ENCODE measurements around the gene OPN4. TPM values are rescaled to one million over a fixed set of nuclear protein-coding genes. Genes with fewer than 3 reads are reported as not detected.
"Not testable (repeated sequence)": the region's sequence is repeated elsewhere in the genome, so short reads cannot be mapped to it uniquely, and the experiment has no call there.

The OPN4 gene
- total RNA-seq: not detected in 2 replicates

GRCh38 chr10:86654411-86655172, at the start of gene OPN4:
Gene OPN4 (plus strand): TSS chr10:86654547. CDS start chr10:86654784, 237 bp downstream.
- Mint-ChIP-seq H3K4me1 (ENCODE audit: low read depth) (no peaks in the 10 kb centered on the region), H3K27ac (no peak within 1 kb of the TSS), H3K27me3 (ENCODE audit: low read depth) (no peaks in the 10 kb centered on the region), H3K4me3 (ENCODE audit: low read depth) (no peak within 1 kb of the TSS), H3K36me3 (ENCODE audit: low read depth) (no peaks in the 10 kb centered on the region), H3K9me3 (no peaks in the 10 kb centered on the region)
- intact Hi-C loops (cut with micrococcal nuclease): no loop called here
- no peak for DNase-seq (ENCODE audit: low spot score)

- H3K4me1 Mint-ChIP-seq (ENCODE audit: low read depth): no peaks in the 10 kb centered on the region
- H3K9me3 Mint-ChIP-seq: no peaks in the 10 kb centered on the region
- no peak overlapping the region for H3K27ac Mint-ChIP-seq
- no peaks in the 10 kb centered on the region for H3K36me3 Mint-ChIP-seq (ENCODE audit: low read depth)
- peaks cover 11% of the 10 kb centered on the region for H3K27me3 Mint-ChIP-seq (ENCODE audit: low read depth)
- intact Hi-C loops (cut with micrococcal nuclease): no loop called here
- DNase-seq (ENCODE audit: low spot score): no peak
- H3K4me3 Mint-ChIP-seq (ENCODE audit: low read depth): no peak overlapping the region
Observed at GRCh38 chr10:86607674-86608073, 46.7 kb upstream of the OPN4 start.

GRCh38 chr10:86609920-86610319, 44.4 kb upstream of the OPN4 start:
- H3K27me3 Mint-ChIP-seq (ENCODE audit: low read depth): peaks cover 11% of the 10 kb centered on the region
- intact Hi-C loops (cut with micrococcal nuclease): no loop called here
- no peaks in the 10 kb centered on the region for H3K4me1 Mint-ChIP-seq (ENCODE audit: low read depth)
- no peaks in the 10 kb centered on the region for H3K9me3 Mint-ChIP-seq
- no peaks in the 10 kb centered on the region for H3K36me3 Mint-ChIP-seq (ENCODE audit: low read depth)
- H3K27ac Mint-ChIP-seq: no peak overlapping the region
- DNase-seq (ENCODE audit: low spot score): no peak
- no peak overlapping the region for H3K4me3 Mint-ChIP-seq (ENCODE audit: low read depth)

- Mint-ChIP-seq H3K4me1 (ENCODE audit: low read depth) (no peaks in the 10 kb centered on the region), H3K9me3 (peaks cover 4% of the 10 kb centered on the region), H3K27me3 (ENCODE audit: low read depth) (peaks cover 11% of the 10 kb centered on the region), H3K27ac (no peak overlapping the region), H3K36me3 (ENCODE audit: low read depth) (no peaks in the 10 kb centered on the region), H3K4me3 (ENCODE audit: low read depth) (no peak overlapping the region)
- no peak for DNase-seq (ENCODE audit: low spot score)
- intact Hi-C loops (cut with micrococcal nuclease): no loop called here
Observed at GRCh38 chr10:86611386-86611785, 43.0 kb upstream of the OPN4 start.

- intact Hi-C loops (cut with micrococcal nuclease): no loop called here
- no peak overlapping the region for H3K4me3 Mint-ChIP-seq (ENCODE audit: low read depth)
- no peak overlapping the region for H3K27ac Mint-ChIP-seq
- no peaks in the 10 kb centered on the region for H3K36me3 Mint-ChIP-seq (ENCODE audit: low read depth)
- no peak for DNase-seq (ENCODE audit: low spot score)
- peaks cover 4% of the 10 kb centered on the region for H3K9me3 Mint-ChIP-seq
- no peaks in the 10 kb centered on the region for H3K4me1 Mint-ChIP-seq (ENCODE audit: low read depth)
- H3K27me3 Mint-ChIP-seq (ENCODE audit: low read depth): peaks cover 7% of the 10 kb centered on the region
Observed at GRCh38 chr10:86613096-86613495, 41.3 kb upstream of the OPN4 start.

GRCh38 chr10:86613905-86614304, 40.4 kb upstream of the OPN4 start:
- H3K4me3 Mint-ChIP-seq (ENCODE audit: low read depth): no peak overlapping the region
- H3K9me3 Mint-ChIP-seq: peaks cover 4% of the 10 kb centered on the region
- H3K36me3 Mint-ChIP-seq (ENCODE audit: low read depth): no peaks in the 10 kb centered on the region
- H3K27ac Mint-ChIP-seq: no peak overlapping the region
- H3K4me1 Mint-ChIP-seq (ENCODE audit: low read depth): no peaks in the 10 kb centered on the region
- peaks cover 5% of the 10 kb centered on the region for H3K27me3 Mint-ChIP-seq (ENCODE audit: low read depth)
- DNase-seq (ENCODE audit: low spot score): no peak
- intact Hi-C loops (cut with micrococcal nuclease): no loop called here

- Mint-ChIP-seq H3K4me3 (ENCODE audit: low read depth) (no peak overlapping the region), H3K27me3 (ENCODE audit: low read depth) (peaks cover 4% of the 10 kb centered on the region), H3K9me3 (peaks cover 4% of the 10 kb centered on the region), H3K36me3 (ENCODE audit: low read depth) (no peaks in the 10 kb centered on the region), H3K4me1 (ENCODE audit: low read depth) (no peaks in the 10 kb centered on the region), H3K27ac (no peak overlapping the region)
- no peak for DNase-seq (ENCODE audit: low spot score)
- intact Hi-C loops (cut with micrococcal nuclease): no loop called here
Observed at GRCh38 chr10:86614853-86615252, 39.5 kb upstream of the OPN4 start.

- H3K4me1 Mint-ChIP-seq (ENCODE audit: low read depth); H3K4me3 Mint-ChIP-seq (ENCODE audit: low read depth); H3K36me3 Mint-ChIP-seq (ENCODE audit: low read depth); H3K9me3 Mint-ChIP-seq; H3K27ac Mint-ChIP-seq; DNase-seq (ENCODE audit: low spot score); intact Hi-C loops (cut with micrococcal nuclease): not testable (repeated sequence)
- H3K27me3 Mint-ChIP-seq (ENCODE audit: low read depth): peaks cover 10% of the 10 kb centered on the region
Observed at GRCh38 chr10:86617278-86617677, 37.1 kb upstream of the OPN4 start.

GRCh38 chr10:86628311-86628710, 26.0 kb upstream of the OPN4 start:
- H3K9me3 Mint-ChIP-seq: no peaks in the 10 kb centered on the region
- intact Hi-C loops (cut with micrococcal nuclease): no loop called here
- H3K27me3 Mint-ChIP-seq (ENCODE audit: low read depth): peaks cover 39% of the 10 kb centered on the region
- no peak for DNase-seq (ENCODE audit: low spot score)
- H3K36me3 Mint-ChIP-seq (ENCODE audit: low read depth): no peaks in the 10 kb centered on the region
- no peak overlapping the region for H3K27ac Mint-ChIP-seq
- H3K4me3 Mint-ChIP-seq (ENCODE audit: low read depth): no peak overlapping the region
- H3K4me1 Mint-ChIP-seq (ENCODE audit: low read depth): no peaks in the 10 kb centered on the region

- Mint-ChIP-seq H3K27ac (no peak overlapping the region), H3K9me3 (no peaks in the 10 kb centered on the region), H3K36me3 (ENCODE audit: low read depth) (no peaks in the 10 kb centered on the region), H3K4me3 (ENCODE audit: low read depth) (no peak overlapping the region), H3K4me1 (ENCODE audit: low read depth) (no peaks in the 10 kb centered on the region), H3K27me3 (ENCODE audit: low read depth) (peaks cover 47% of the 10 kb centered on the region)
- intact Hi-C loops (cut with micrococcal nuclease): no loop called here
- no peak for DNase-seq (ENCODE audit: low spot score)
Observed at GRCh38 chr10:86630079-86630478, 24.3 kb upstream of the OPN4 start.

- no peaks in the 10 kb centered on the region for H3K36me3 Mint-ChIP-seq (ENCODE audit: low read depth)
- intact Hi-C loops (cut with micrococcal nuclease): no loop called here
- H3K9me3 Mint-ChIP-seq: no peaks in the 10 kb centered on the region
- no peak for DNase-seq (ENCODE audit: low spot score)
- H3K27ac Mint-ChIP-seq: no peak overlapping the region
- H3K4me1 Mint-ChIP-seq (ENCODE audit: low read depth): no peaks in the 10 kb centered on the region
- no peak overlapping the region for H3K4me3 Mint-ChIP-seq (ENCODE audit: low read depth)
- H3K27me3 Mint-ChIP-seq (ENCODE audit: low read depth): peaks cover 46% of the 10 kb centered on the region
Observed at GRCh38 chr10:86632009-86632800, 22.1 kb upstream of the OPN4 start.

- no peaks in the 10 kb centered on the region for H3K36me3 Mint-ChIP-seq (ENCODE audit: low read depth)
- peaks cover 45% of the 10 kb centered on the region for H3K27me3 Mint-ChIP-seq (ENCODE audit: low read depth)
- DNase-seq (ENCODE audit: low spot score): no peak
- no peaks in the 10 kb centered on the region for H3K4me1 Mint-ChIP-seq (ENCODE audit: low read depth)
- H3K9me3 Mint-ChIP-seq: no peaks in the 10 kb centered on the region
- intact Hi-C loops (cut with micrococcal nuclease): no loop called here
- no peak overlapping the region for H3K27ac Mint-ChIP-seq
- no peak overlapping the region for H3K4me3 Mint-ChIP-seq (ENCODE audit: low read depth)
Observed at GRCh38 chr10:86632951-86633350, 21.4 kb upstream of the OPN4 start.

- H3K4me3 Mint-ChIP-seq (ENCODE audit: low read depth): no peak overlapping the region
- H3K27me3 Mint-ChIP-seq (ENCODE audit: low read depth): peaks cover 51% of the 10 kb centered on the region
- H3K27ac Mint-ChIP-seq: no peak overlapping the region
- intact Hi-C loops (cut with micrococcal nuclease): no loop called here
- H3K9me3 Mint-ChIP-seq: no peaks in the 10 kb centered on the region
- no peaks in the 10 kb centered on the region for H3K36me3 Mint-ChIP-seq (ENCODE audit: low read depth)
- H3K4me1 Mint-ChIP-seq (ENCODE audit: low read depth): no peaks in the 10 kb centered on the region
- no peak for DNase-seq (ENCODE audit: low spot score)
Observed at GRCh38 chr10:86635402-86635801, 18.9 kb upstream of the OPN4 start.

Measured in activated T-helper 2 cell treated with anti-CD3 and anti-CD28 coated beads, Interferon-gamma antibody, Interleukin-2, Interleukin-4, amounts not matched to agents 10 μg/mL and 5 μg/mL and 100 μg/mL, durations not matched to agents 14 hours and 24 hours and 36 hours (primary cell).